ENCODE measurements around the gene TMEM72. TPM values are rescaled to one million over a fixed set of nuclear protein-coding genes. Genes with fewer than 3 reads are reported as not detected.

Gene TMEM72
- total RNA-seq, 1 experiment from 2014 or later, result not detected

- no peak overlapping the region for H3K27ac ChIP-seq (ENCODE audit: low read depth, low read length)
- H3K9me2 ChIP-seq (ENCODE audit: insufficient read depth), result no peaks in the 10 kb centered on the region; the same call in 1 of the 2 replicates
- no peak overlapping the region for H3K4me3 ChIP-seq (replicated peaks in 1 of 2; ENCODE audit: low read depth in 1 of 2, low read length in 2 of 2)
- ChIA-PET POLR2A (no interaction called here), RAD21 (ENCODE audit: low non-redundant PET in 1 of 2, low total read pairs in 2 of 2, uncharacterized antibody in 2 of 2, unreplicated experiment in 2 of 2) (no interaction called here), CTCF (no interaction called here)
- no peaks in the 10 kb centered on the region for H3K4me1 ChIP-seq (ENCODE audit: control insufficient read depth in 1 of 2, insufficient read depth in 2 of 2, low read length in 2 of 2)
- ATAC-seq (no peak), DNase-seq (ENCODE audit: low read depth, low spot score) (no peak)
- no peaks in the 10 kb centered on the region for H4K20me1 ChIP-seq (ENCODE audit: insufficient read depth)
- intact Hi-C loops (cut with micrococcal nuclease), result no loop called here
- H3K27me3 ChIP-seq (ENCODE audit: insufficient read depth, low read length), result no peaks in the 10 kb centered on the region
- no peak overlapping the region for H2AFZ ChIP-seq (ENCODE audit: low read depth, low read length, poor library complexity, severe bottlenecking)
- no peak overlapping the region for H3K4me2 ChIP-seq (ENCODE audit: low read length)
- no peaks in the 10 kb centered on the region for H3K79me2 ChIP-seq (ENCODE audit: insufficient read depth, low read length)
- no peaks in the 10 kb centered on the region for H3K9me3 ChIP-seq (ENCODE audit: control insufficient read depth in 1 of 2, insufficient read depth in 1 of 2, low read depth in 1 of 2, low read length in 2 of 2)
- no peak for TF ChIP-seq ZNF274 (IDR thresholded peaks at IDR 0.05; ENCODE audit: low read depth, low read length)
- TF ChIP-seq CTCF (IDR thresholded peaks at IDR 0.05 in 2 of 3, conservative IDR thresholded peaks at IDR 0.05 in 1 of 3; ENCODE audit: borderline replicate concordance in 1 of 3, insufficient read depth in 1 of 3, low read depth in 2 of 3, low read length in 2 of 3), result no peak
- no peak for TF ChIP-seq FOSL1 (IDR thresholded peaks at IDR 0.05; ENCODE audit: low read depth)
- TF ChIP-seq EGR1 (IDR thresholded peaks at IDR 0.05; ENCODE audit: low read depth), result no peak
- TF ChIP-seq REST (IDR thresholded peaks at IDR 0.05; ENCODE audit: low read depth), result no peak
- no peak for TF ChIP-seq ELF1 (IDR thresholded peaks at IDR 0.05; ENCODE audit: borderline replicate concordance, low read depth)
- TF ChIP-seq ZBTB33 (IDR thresholded peaks at IDR 0.05; ENCODE audit: extremely low read depth, insufficient replicate concordance, low read length), result no peak
- no peak for TF ChIP-seq ZFX (IDR thresholded peaks at IDR 0.05)
- no peak for TF ChIP-seq RAD21 (IDR thresholded peaks at IDR 0.05; ENCODE audit: low read depth)
- no peak for TF ChIP-seq POLR2A (IDR thresholded peaks at IDR 0.05; ENCODE audit: borderline replicate concordance, extremely low read depth, insufficient read depth, insufficient read length)
- TF ChIP-seq EZH2phosphoT487 (IDR thresholded peaks at IDR 0.05; ENCODE audit: borderline replicate concordance), result no peak
- no peak for TF ChIP-seq POLR2AphosphoS5 (IDR thresholded peaks at IDR 0.05; ENCODE audit: low read depth, low read length)
- no peak for TF ChIP-seq MAX (IDR thresholded peaks at IDR 0.05)
- TF ChIP-seq CBX3 (IDR thresholded peaks at IDR 0.05; ENCODE audit: low read depth), result no peak
- TF ChIP-seq CEBPB (IDR thresholded peaks at IDR 0.05; ENCODE audit: low read depth), result no peak
- BruUV-seq (replicated peaks), result no TSS peak
- no peak overlapping the region for H3K9ac ChIP-seq (ENCODE audit: low read length)
- H3K36me3 ChIP-seq (ENCODE audit: control insufficient read depth in 1 of 2, insufficient read depth in 2 of 2, low read length in 2 of 2), result no peaks in the 10 kb centered on the region
These were observed 12.5 kb downstream of the TMEM72 start for GRCh38 chr10:44923611-44924010.

Measured in HCT116 (cell line).